8988T (cell line): Measurements from ENCODE around the gene ZBTB48.
"Not testable (repeated sequence)": the region's sequence is repeated elsewhere in the genome, so short reads cannot be mapped to it uniquely, and the experiment has no call there.

Experiments
- DNase-seq: peaks from one replicate; pipeline ENCODE4 v3.0.0; 2011

The ZBTB48 gene

GRCh38 chr1:6635910-6636760 is 56.3 kb downstream of the ZBTB48 start:
- no peak for DNase-seq

GRCh38 chr1:6636778-6637177 is 57.0 kb downstream of the ZBTB48 start:
- DNase-seq: not testable (repeated sequence)

- no peak for DNase-seq
Measured at GRCh38 chr1:6637770-6638169, 58.0 kb downstream of the ZBTB48 start.

GRCh38 chr1:6638226-6638625 is 58.4 kb downstream of the ZBTB48 start:
- DNase-seq: no peak
